HEK293 (cell line): ENCODE results near the gene ARHGAP28.

ENCODE experiments used
- CTCF ChIA-PET: fragments of 350-600 bp; formaldehyde crosslinking; extraction: SDS; loops from one replicate; lab custom pipeline; 2021; ENCODE audit warnings: antibody characterized with exemption; lab: Yijun Ruan, JAX
- POLR2A ChIA-PET: fragments of 300-600 bp; formaldehyde crosslinking; extraction: SDS; loops from one replicate; lab custom pipeline; 2020; ENCODE audit warnings: antibody characterized with exemption, inconsistent platforms; lab: Yijun Ruan, JAX
- H3K27ac ChIP-seq: fragments of 200-500 bp; sonication (Bioruptor generic); 2 replicates; pipeline ENCODE4 v1.5.1; 2014; ENCODE audit warnings: low read depth, low read length, control low read depth, inconsistent platforms; ENCODE audit errors: extremely low read depth
- H3K36me3 ChIP-seq, 2 experiments: fragments of 200-500 bp in 1 of 2; sonication (Bioruptor generic) in 1 of 2; 1 replicate in 1 of 2; 2 replicates in 1 of 2; pipeline ENCODE4 v1.5.1; 2014 to 2017; ENCODE audit warnings: inconsistent platforms in 2 of 2, low read length in 2 of 2; ENCODE audit not compliant: control insufficient read depth in 2 of 2, insufficient read depth in 1 of 2
- H3K4me1 ChIP-seq: fragments of 200-500 bp; sonication (Bioruptor generic); 2 replicates; pipeline ENCODE4 v1.5.1; 2014; ENCODE audit warnings: mild to moderate bottlenecking, low read length, inconsistent platforms; ENCODE audit not compliant: control insufficient read depth, insufficient read depth
- H3K4me3 ChIP-seq: 2 replicates; pipeline ENCODE4 v1.5.1; 2011; ENCODE audit warnings: low read depth, mild to moderate bottlenecking, control low read depth, low read length, moderate library complexity
- H3K9me3 ChIP-seq: fragments of 200-500 bp; sonication (Bioruptor generic); 2 replicates; pipeline ENCODE4 v1.5.1; 2014; ENCODE audit warnings: low read depth, low read length, inconsistent platforms; ENCODE audit not compliant: control insufficient read depth, insufficient read depth
- ATF2 ChIP-seq: fragments of 450-650 bp; formaldehyde crosslinking; IDR thresholded peaks from 2 replicates; pipeline ENCODE4 v1.5.1; 2016; ENCODE audit warnings: missing biosample characterization, missing genetic modification characterization, low read depth
- FEZF1 ChIP-seq: fragments of 450-650 bp; formaldehyde crosslinking; IDR thresholded peaks from 2 replicates; pipeline ENCODE4 v1.5.1; 2016; ENCODE audit warnings: missing biosample characterization, missing genetic modification characterization
- GFI1B ChIP-seq: fragments of 450-650 bp; formaldehyde crosslinking; IDR thresholded peaks from 2 replicates; pipeline ENCODE4 v1.5.1; 2016; ENCODE audit warnings: missing biosample characterization, missing genetic modification characterization
- HOXA7 ChIP-seq: sonication (generic); formaldehyde crosslinking; IDR thresholded peaks from 2 replicates; pipeline ENCODE4 v1.8.1; 2022; ENCODE audit warnings: missing genetic modification reagents, borderline replicate concordance
- HOXC10 ChIP-seq: sonication (generic); formaldehyde crosslinking; IDR thresholded peaks from 2 replicates; pipeline ENCODE4 v1.8.1; 2023; ENCODE audit warnings: mild to moderate bottlenecking, missing genetic modification reagents
- MEIS1 ChIP-seq: sonication (generic); formaldehyde crosslinking; IDR thresholded peaks from 2 replicates; pipeline ENCODE4 v1.8.1; 2022; ENCODE audit warnings: missing genetic modification reagents, mild to moderate bottlenecking, borderline replicate concordance
- MYNN ChIP-seq: fragments of 450-650 bp; formaldehyde crosslinking; IDR thresholded peaks from 2 replicates; pipeline ENCODE4 v1.5.1; 2016; ENCODE audit warnings: missing biosample characterization, missing genetic modification characterization, borderline replicate concordance
- OSR2 ChIP-seq: fragments of 450-650 bp; formaldehyde crosslinking; IDR thresholded peaks from 2 replicates; pipeline ENCODE4 v1.5.1; 2016; ENCODE audit warnings: missing biosample characterization, missing genetic modification characterization
- PBX3 ChIP-seq: sonication (generic); formaldehyde crosslinking; IDR thresholded peaks from 2 replicates; pipeline ENCODE4 v1.8.1; 2022; ENCODE audit warnings: mild to moderate bottlenecking, moderate library complexity, missing genetic modification reagents
- REPIN1 ChIP-seq: fragments of 450-650 bp; formaldehyde crosslinking; IDR thresholded peaks from 2 replicates; pipeline ENCODE4 v1.5.1; 2017; ENCODE audit warnings: missing biosample characterization, missing genetic modification characterization, low read depth
- SP7 ChIP-seq: fragments of 450-650 bp; formaldehyde crosslinking; IDR thresholded peaks from 2 replicates; pipeline ENCODE4 v1.5.1; 2016; ENCODE audit warnings: missing biosample characterization, missing genetic modification characterization
- WT1 ChIP-seq: fragments of 450-650 bp; formaldehyde crosslinking; IDR thresholded peaks from 2 replicates; pipeline ENCODE4 v1.5.1; 2016; ENCODE audit warnings: missing biosample characterization, missing genetic modification characterization
- YY1 ChIP-seq: fragments of 450-650 bp; formaldehyde crosslinking; IDR thresholded peaks from 2 replicates; pipeline ENCODE4 v1.5.1; 2018; ENCODE audit warnings: missing biosample characterization, missing genetic modification characterization
- ZNF133 ChIP-seq: fragments of 450-650 bp; formaldehyde crosslinking; IDR thresholded peaks from 2 replicates; pipeline ENCODE4 v1.5.1; 2016; ENCODE audit warnings: missing biosample characterization, missing genetic modification characterization
- ZNF146 ChIP-seq: fragments of 450-650 bp; formaldehyde crosslinking; IDR thresholded peaks from 2 replicates; pipeline ENCODE4 v1.5.1; 2016; ENCODE audit warnings: missing biosample characterization, missing genetic modification characterization
- ZNF157 ChIP-seq: fragments of 450-650 bp; formaldehyde crosslinking; IDR thresholded peaks from 2 replicates; pipeline ENCODE4 v1.5.1; 2016; ENCODE audit warnings: missing biosample characterization, missing genetic modification characterization
- ZNF2 ChIP-seq: fragments of 450-650 bp; formaldehyde crosslinking; IDR thresholded peaks from 2 replicates; pipeline ENCODE4 v1.5.1; 2016; ENCODE audit warnings: missing biosample characterization, missing genetic modification characterization
- ZNF266 ChIP-seq: fragments of 450-650 bp; formaldehyde crosslinking; IDR thresholded peaks from 2 replicates; pipeline ENCODE4 v1.5.1; 2016; ENCODE audit warnings: missing biosample characterization, missing genetic modification characterization, low read depth
- ZNF404 ChIP-seq: fragments of 450-650 bp; formaldehyde crosslinking; IDR thresholded peaks from 2 replicates; pipeline ENCODE4 v1.5.1; 2017; ENCODE audit warnings: missing biosample characterization, missing genetic modification characterization
- ZNF488 ChIP-seq: fragments of 450-650 bp; formaldehyde crosslinking; IDR thresholded peaks from 2 replicates; pipeline ENCODE4 v1.5.1; 2016; ENCODE audit warnings: missing biosample characterization, missing genetic modification characterization
- ZNF501 ChIP-seq: fragments of 450-650 bp; formaldehyde crosslinking; IDR thresholded peaks from 2 replicates; pipeline ENCODE4 v1.5.1; 2016; ENCODE audit warnings: missing biosample characterization, missing genetic modification characterization
- ZNF514 ChIP-seq: fragments of 450-650 bp; formaldehyde crosslinking; IDR thresholded peaks from 2 replicates; pipeline ENCODE4 v1.5.1; 2016; ENCODE audit warnings: missing biosample characterization, missing genetic modification characterization
- ZNF549 ChIP-seq: fragments of 450-650 bp; IDR thresholded peaks from 2 replicates; pipeline ENCODE4 v1.5.1; 2018; ENCODE audit warnings: missing biosample characterization, missing genetic modification characterization, mild to moderate bottlenecking, inconsistent platforms, moderate library complexity
- ZNF571 ChIP-seq: fragments of 450-650 bp; formaldehyde crosslinking; IDR thresholded peaks from 2 replicates; pipeline ENCODE4 v1.5.0; 2017; ENCODE audit warnings: missing biosample characterization, missing genetic modification characterization
- ZNF580 ChIP-seq: fragments of 450-650 bp; formaldehyde crosslinking; IDR thresholded peaks from 2 replicates; pipeline ENCODE4 v1.5.1; 2016; ENCODE audit warnings: missing biosample characterization, missing genetic modification characterization
- ZNF610 ChIP-seq: fragments of 450-650 bp; formaldehyde crosslinking; IDR thresholded peaks from 2 replicates; pipeline ENCODE4 v1.5.1; 2016; ENCODE audit warnings: missing biosample characterization, missing genetic modification characterization, borderline replicate concordance
- ZNF623 ChIP-seq: fragments of 450-650 bp; formaldehyde crosslinking; IDR thresholded peaks from 2 replicates; pipeline ENCODE4 v1.5.1; 2016; ENCODE audit warnings: missing biosample characterization, missing genetic modification characterization
- ZNF629 ChIP-seq: fragments of 450-650 bp; formaldehyde crosslinking; IDR thresholded peaks from 2 replicates; pipeline ENCODE4 v1.5.1; 2017; ENCODE audit warnings: missing biosample characterization, missing genetic modification characterization
- ZNF660 ChIP-seq: fragments of 450-650 bp; IDR thresholded peaks from 2 replicates; pipeline ENCODE4 v1.5.1; 2018; ENCODE audit warnings: missing biosample characterization, mild to moderate bottlenecking, missing genetic modification characterization
- ZNF707 ChIP-seq: fragments of 450-650 bp; formaldehyde crosslinking; IDR thresholded peaks from 2 replicates; pipeline ENCODE4 v1.5.1; 2016; ENCODE audit warnings: missing biosample characterization, missing genetic modification characterization
- ZNF76 ChIP-seq: fragments of 450-650 bp; formaldehyde crosslinking; IDR thresholded peaks from 2 replicates; pipeline ENCODE4; 2016; ENCODE audit warnings: low read depth, missing biosample characterization, missing genetic modification characterization, borderline replicate concordance
- ZNF791 ChIP-seq: fragments of 450-650 bp; formaldehyde crosslinking; IDR thresholded peaks from 2 replicates; pipeline ENCODE4 v1.5.1; 2016; ENCODE audit warnings: missing biosample characterization, missing genetic modification characterization
- ZNF843 ChIP-seq: fragments of 450-650 bp; formaldehyde crosslinking; IDR thresholded peaks from 2 replicates; pipeline ENCODE4 v1.5.1; 2016; ENCODE audit warnings: missing biosample characterization, missing genetic modification characterization
- ZSCAN23 ChIP-seq: fragments of 450-650 bp; formaldehyde crosslinking; IDR thresholded peaks from 2 replicates; pipeline ENCODE4 v1.5.1; 2016; ENCODE audit warnings: missing biosample characterization, missing genetic modification characterization

ARHGAP28 gene

GRCh38 chr18:6917072-6917471 is 187.6 kb downstream of the ARHGAP28 start:
- TF ChIP-seq ZNF610 (tag by site-specific recombination), result no peak
- TF ChIP-seq ZNF266, result no peak
- Histone ChIP-seq H3K4me1 (no peaks in the 10 kb centered on the region), H3K9me3 (no peaks in the 10 kb centered on the region), H3K27ac (no peak overlapping the region), H3K4me3 (no peak overlapping the region), H3K36me3 (no peaks in the 10 kb centered on the region)
- POLR2A ChIA-PET, result no interaction called here
- CTCF ChIA-PET, result interaction anchor here (0.6 to 9.1 kb wide), 5 partner anchors 73 to 377 kb away, joined by 3 to 150 read pairs (median 4); no protein-coding TSS in a partner anchor

GRCh38 chr18:6920099-6920955 is 190.8 kb downstream of the ARHGAP28 start:
- H3K27ac ChIP-seq, result no peak overlapping the region
- POLR2A ChIA-PET, result interaction anchor here (0.7 kb wide), 1 partner anchor 80 kb away, joined by 3 read pairs; no protein-coding TSS in a partner anchor
- H3K4me1 ChIP-seq, result no peaks in the 10 kb centered on the region
- no peaks in the 10 kb centered on the region for H3K36me3 ChIP-seq
- no peaks in the 10 kb centered on the region for H3K9me3 ChIP-seq
- CTCF ChIA-PET, result interaction anchor here (0.6 to 9.1 kb wide), 65 partner anchors 8 to 1483 kb away, joined by 3 to 150 read pairs (median 4); no protein-coding TSS in a partner anchor
- H3K4me3 ChIP-seq, result no peak overlapping the region
- TF ChIP-seq WT1, result no peak
- TF ChIP-seq ZNF791 (tag by site-specific recombination), result no peak
- no peak for TF ChIP-seq ZSCAN23 (tag by site-specific recombination)
- no peak for TF ChIP-seq MEIS1
- no peak for TF ChIP-seq GFI1B
- no peak for TF ChIP-seq ZNF404 (tag by site-specific recombination)
- no peak for TF ChIP-seq ZNF549 (tag by site-specific recombination)
- TF ChIP-seq OSR2, result no peak
- no peak for TF ChIP-seq ZNF660 (tag by site-specific recombination)
- TF ChIP-seq FEZF1 (tag by site-specific recombination), result no peak
- peak; percentile 75 for TF ChIP-seq ZNF580 (tag by site-specific recombination)
- TF ChIP-seq YY1 (tag by site-specific recombination), result no peak
- no peak for TF ChIP-seq ZNF501 (tag by site-specific recombination)
- no peak for TF ChIP-seq ZNF76 (tag by site-specific recombination)
- TF ChIP-seq ZNF571 (tag by site-specific recombination), result no peak
- no peak for TF ChIP-seq HOXC10 (CRISPR knock-in tag)
- TF ChIP-seq ATF2, result no peak
- TF ChIP-seq ZNF623 (tag by site-specific recombination), result no peak
- no peak; the same call in 1 of the 2 replicates for TF ChIP-seq ZNF157 (tag by site-specific recombination)
- TF ChIP-seq ZNF629 (tag by site-specific recombination), result no peak
- no peak for TF ChIP-seq MYNN
- no peak for TF ChIP-seq ZNF146 (tag by site-specific recombination)
- no peak for TF ChIP-seq PBX3 (CRISPR knock-in tag)
- TF ChIP-seq SP7 (tag by site-specific recombination), result no peak
- no peak for TF ChIP-seq ZNF488
- no peak for TF ChIP-seq REPIN1
- TF ChIP-seq ZNF514 (tag by site-specific recombination), result no peak
- TF ChIP-seq ZNF133 (tag by site-specific recombination), result no peak; the same call in 1 of the 2 replicates
- peak; percentile 42; the same call in 1 of the 2 replicates for TF ChIP-seq ZNF843
- TF ChIP-seq ZNF707, result no peak
- no peak for TF ChIP-seq HOXA7 (CRISPR knock-in tag)
- peak; percentile 52; the same call in 1 of the 2 replicates for TF ChIP-seq ZNF2
